ENCODE results near the gene POU2AF1. TPM values are rescaled to one million over a fixed set of nuclear protein-coding genes. Genes with fewer than 3 reads are reported as not detected.

POU2AF1 gene
- total RNA-seq, 1 experiment from 2014 or later = 0.22 TPM

DNA sequence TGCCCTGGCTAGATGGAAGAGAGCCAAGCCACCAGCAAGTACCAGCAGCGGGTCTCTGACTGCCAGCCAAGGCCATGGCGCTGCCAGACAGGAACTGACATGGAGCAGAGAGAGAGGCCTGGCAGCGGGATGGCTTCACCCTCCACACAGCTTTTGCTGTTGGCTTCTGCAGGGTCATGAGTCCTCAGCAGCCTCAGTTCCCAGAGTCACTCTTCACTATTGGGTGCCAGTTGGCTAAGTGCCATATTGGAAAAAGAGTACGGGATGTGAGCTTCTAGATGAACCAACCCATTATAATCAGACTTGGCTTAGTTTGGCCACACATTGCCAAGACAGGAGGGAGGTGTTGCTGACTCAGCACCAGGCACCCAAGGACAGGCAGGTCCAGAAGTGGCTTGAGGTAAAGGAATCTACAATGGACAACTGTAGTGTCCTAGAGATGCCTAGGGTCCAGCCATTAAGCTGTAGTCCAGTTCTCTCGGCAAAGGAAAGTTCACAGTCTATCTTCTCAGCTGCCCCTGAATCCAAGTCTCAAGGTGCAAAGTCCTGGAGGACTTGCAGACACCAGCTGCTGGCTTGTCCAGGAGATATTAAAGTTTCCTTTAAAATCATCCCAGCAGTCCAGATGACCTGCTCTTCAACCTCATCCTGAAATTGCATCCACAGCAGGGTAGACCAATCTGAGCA is 40.7 kb upstream of the POU2AF1 start:
- Mint-ChIP-seq H3K9me3 (0 out of 2 replicates have a peak, but pooled peaks cover 3% of the 10 kb centered on the region), H3K27ac (no peak overlapping the region)
- CTCF ChIA-PET = no interaction called here

DNA sequence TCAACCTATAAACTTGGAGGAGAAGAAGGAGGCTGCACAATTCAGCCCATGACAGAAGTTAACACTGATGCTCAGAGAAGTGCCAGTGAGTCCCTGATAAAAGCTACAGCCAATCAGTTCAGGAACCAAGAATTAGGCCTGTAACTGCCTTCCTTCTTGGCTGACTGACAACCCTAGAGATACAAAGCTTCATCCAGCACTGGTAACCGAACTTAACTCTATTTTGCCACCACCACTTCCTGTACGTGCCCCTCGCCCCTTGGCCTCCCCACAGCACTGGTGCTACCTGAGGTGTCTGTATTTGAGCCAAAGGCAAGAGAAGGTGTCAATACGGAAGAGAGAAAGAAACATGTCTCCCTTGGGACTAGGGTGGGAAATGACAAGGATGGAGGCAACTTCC is 40.1 kb upstream of the POU2AF1 start:
- ATAC-seq (no peak), DNase-seq (ENCODE audit: low spot score) (no peak)
- ChIA-PET CTCF (interaction anchor here (2.6 kb wide), 1 partner anchor 10 kb away, joined by 15 read pairs; no protein-coding TSS in a partner anchor), POLR2A (no interaction called here)
- no peaks in the 10 kb centered on the region for H3K27me3 Mint-ChIP-seq (ENCODE audit: low read depth)
- H3K9me3 Mint-ChIP-seq = 0 out of 2 replicates have a peak, but pooled peaks cover 3% of the 10 kb centered on the region
- no peaks in the 10 kb centered on the region for H3K36me3 Mint-ChIP-seq
- H3K4me1 Mint-ChIP-seq = peaks cover 9% of the 10 kb centered on the region
- H3K4me3 Mint-ChIP-seq = no peak overlapping the region
- TF ChIP-seq EMX1 (CRISPR knock-in tag; IDR thresholded peaks at IDR 0.05) (no peak), ETV6 (CRISPR knock-in tag; IDR thresholded peaks at IDR 0.05) (no peak), GABPB1 (CRISPR knock-in tag; IDR thresholded peaks at IDR 0.05) (no peak), FOXK1 (CRISPR knock-in tag; IDR thresholded peaks at IDR 0.05) (no peak), ESRRA (CRISPR knock-in tag; IDR thresholded peaks at IDR 0.05; ENCODE audit: borderline replicate concordance) (no peak), MYBL2 (CRISPR knock-in tag; IDR thresholded peaks at IDR 0.05) (no peak)
- TF ChIP-seq, protein P1, sequence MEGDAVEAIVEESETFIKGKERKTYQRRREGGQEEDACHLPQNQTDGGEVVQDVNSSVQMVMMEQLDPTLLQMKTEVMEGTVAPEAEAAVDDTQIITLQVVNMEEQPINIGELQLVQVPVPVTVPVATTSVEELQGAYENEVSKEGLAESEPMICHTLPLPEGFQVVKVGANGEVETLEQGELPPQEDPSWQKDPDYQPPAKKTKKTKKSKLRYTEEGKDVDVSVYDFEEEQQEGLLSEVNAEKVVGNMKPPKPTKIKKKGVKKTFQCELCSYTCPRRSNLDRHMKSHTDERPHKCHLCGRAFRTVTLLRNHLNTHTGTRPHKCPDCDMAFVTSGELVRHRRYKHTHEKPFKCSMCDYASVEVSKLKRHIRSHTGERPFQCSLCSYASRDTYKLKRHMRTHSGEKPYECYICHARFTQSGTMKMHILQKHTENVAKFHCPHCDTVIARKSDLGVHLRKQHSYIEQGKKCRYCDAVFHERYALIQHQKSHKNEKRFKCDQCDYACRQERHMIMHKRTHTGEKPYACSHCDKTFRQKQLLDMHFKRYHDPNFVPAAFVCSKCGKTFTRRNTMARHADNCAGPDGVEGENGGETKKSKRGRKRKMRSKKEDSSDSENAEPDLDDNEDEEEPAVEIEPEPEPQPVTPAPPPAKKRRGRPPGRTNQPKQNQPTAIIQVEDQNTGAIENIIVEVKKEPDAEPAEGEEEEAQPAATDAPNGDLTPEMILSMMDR (IDR thresholded peaks at IDR 0.05) = no peak
- TF ChIP-seq, protein P2, sequence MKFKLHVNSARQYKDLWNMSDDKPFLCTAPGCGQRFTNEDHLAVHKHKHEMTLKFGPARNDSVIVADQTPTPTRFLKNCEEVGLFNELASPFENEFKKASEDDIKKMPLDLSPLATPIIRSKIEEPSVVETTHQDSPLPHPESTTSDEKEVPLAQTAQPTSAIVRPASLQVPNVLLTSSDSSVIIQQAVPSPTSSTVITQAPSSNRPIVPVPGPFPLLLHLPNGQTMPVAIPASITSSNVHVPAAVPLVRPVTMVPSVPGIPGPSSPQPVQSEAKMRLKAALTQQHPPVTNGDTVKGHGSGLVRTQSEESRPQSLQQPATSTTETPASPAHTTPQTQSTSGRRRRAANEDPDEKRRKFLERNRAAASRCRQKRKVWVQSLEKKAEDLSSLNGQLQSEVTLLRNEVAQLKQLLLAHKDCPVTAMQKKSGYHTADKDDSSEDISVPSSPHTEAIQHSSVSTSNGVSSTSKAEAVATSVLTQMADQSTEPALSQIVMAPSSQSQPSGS (CRISPR knock-in tag; IDR thresholded peaks at IDR 0.05; ENCODE audit: borderline replicate concordance, low read depth) = no peak
- TF ChIP-seq, protein P3, sequence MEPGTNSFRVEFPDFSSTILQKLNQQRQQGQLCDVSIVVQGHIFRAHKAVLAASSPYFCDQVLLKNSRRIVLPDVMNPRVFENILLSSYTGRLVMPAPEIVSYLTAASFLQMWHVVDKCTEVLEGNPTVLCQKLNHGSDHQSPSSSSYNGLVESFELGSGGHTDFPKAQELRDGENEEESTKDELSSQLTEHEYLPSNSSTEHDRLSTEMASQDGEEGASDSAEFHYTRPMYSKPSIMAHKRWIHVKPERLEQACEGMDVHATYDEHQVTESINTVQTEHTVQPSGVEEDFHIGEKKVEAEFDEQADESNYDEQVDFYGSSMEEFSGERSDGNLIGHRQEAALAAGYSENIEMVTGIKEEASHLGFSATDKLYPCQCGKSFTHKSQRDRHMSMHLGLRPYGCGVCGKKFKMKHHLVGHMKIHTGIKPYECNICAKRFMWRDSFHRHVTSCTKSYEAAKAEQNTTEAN (CRISPR knock-in tag; IDR thresholded peaks at IDR 0.05) = no peak
- TF ChIP-seq, protein P4, sequence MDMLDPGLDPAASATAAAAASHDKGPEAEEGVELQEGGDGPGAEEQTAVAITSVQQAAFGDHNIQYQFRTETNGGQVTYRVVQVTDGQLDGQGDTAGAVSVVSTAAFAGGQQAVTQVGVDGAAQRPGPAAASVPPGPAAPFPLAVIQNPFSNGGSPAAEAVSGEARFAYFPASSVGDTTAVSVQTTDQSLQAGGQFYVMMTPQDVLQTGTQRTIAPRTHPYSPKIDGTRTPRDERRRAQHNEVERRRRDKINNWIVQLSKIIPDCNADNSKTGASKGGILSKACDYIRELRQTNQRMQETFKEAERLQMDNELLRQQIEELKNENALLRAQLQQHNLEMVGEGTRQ (CRISPR knock-in tag; IDR thresholded peaks at IDR 0.05) = no peak
- no peak overlapping the region for H3K27ac Mint-ChIP-seq

More for the DNA sequence above, 40.7 kb upstream of the POU2AF1 start:
- Mint-ChIP-seq H3K4me3 (no peak overlapping the region), H3K27me3 (ENCODE audit: low read depth) (no peaks in the 10 kb centered on the region), H3K36me3 (no peaks in the 10 kb centered on the region), H3K4me1 (peaks cover 4% of the 10 kb centered on the region)
- TF ChIP-seq, protein P1 (IDR thresholded peaks at IDR 0.05) = no peak
- TF ChIP-seq NR3C1 (CRISPR knock-in tag; conservative IDR thresholded peaks at IDR 0.05; ENCODE audit: low read depth) (no peak), ZNF263 (CRISPR knock-in tag; IDR thresholded peaks at IDR 0.05; ENCODE audit: low read depth) (no peak), JUN (CRISPR knock-in tag; IDR thresholded peaks at IDR 0.05) (no peak), ZNF396 (CRISPR knock-in tag; IDR thresholded peaks at IDR 0.05; ENCODE audit: borderline replicate concordance) (no peak), IRF2 (CRISPR knock-in tag; IDR thresholded peaks at IDR 0.05; ENCODE audit: borderline replicate concordance, low read depth) (no peak), SMAD3 (CRISPR knock-in tag; IDR thresholded peaks at IDR 0.05; ENCODE audit: borderline replicate concordance) (no peak), ZNF671 (CRISPR knock-in tag; IDR thresholded peaks at IDR 0.05) (no peak)
- TF ChIP-seq, protein P5, sequence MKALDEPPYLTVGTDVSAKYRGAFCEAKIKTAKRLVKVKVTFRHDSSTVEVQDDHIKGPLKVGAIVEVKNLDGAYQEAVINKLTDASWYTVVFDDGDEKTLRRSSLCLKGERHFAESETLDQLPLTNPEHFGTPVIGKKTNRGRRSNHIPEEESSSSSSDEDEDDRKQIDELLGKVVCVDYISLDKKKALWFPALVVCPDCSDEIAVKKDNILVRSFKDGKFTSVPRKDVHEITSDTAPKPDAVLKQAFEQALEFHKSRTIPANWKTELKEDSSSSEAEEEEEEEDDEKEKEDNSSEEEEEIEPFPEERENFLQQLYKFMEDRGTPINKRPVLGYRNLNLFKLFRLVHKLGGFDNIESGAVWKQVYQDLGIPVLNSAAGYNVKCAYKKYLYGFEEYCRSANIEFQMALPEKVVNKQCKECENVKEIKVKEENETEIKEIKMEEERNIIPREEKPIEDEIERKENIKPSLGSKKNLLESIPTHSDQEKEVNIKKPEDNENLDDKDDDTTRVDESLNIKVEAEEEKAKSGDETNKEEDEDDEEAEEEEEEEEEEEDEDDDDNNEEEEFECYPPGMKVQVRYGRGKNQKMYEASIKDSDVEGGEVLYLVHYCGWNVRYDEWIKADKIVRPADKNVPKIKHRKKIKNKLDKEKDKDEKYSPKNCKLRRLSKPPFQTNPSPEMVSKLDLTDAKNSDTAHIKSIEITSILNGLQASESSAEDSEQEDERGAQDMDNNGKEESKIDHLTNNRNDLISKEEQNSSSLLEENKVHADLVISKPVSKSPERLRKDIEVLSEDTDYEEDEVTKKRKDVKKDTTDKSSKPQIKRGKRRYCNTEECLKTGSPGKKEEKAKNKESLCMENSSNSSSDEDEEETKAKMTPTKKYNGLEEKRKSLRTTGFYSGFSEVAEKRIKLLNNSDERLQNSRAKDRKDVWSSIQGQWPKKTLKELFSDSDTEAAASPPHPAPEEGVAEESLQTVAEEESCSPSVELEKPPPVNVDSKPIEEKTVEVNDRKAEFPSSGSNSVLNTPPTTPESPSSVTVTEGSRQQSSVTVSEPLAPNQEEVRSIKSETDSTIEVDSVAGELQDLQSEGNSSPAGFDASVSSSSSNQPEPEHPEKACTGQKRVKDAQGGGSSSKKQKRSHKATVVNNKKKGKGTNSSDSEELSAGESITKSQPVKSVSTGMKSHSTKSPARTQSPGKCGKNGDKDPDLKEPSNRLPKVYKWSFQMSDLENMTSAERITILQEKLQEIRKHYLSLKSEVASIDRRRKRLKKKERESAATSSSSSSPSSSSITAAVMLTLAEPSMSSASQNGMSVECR (CRISPR knock-in tag; IDR thresholded peaks at IDR 0.05; ENCODE audit: borderline replicate concordance) = no peak
- TF ChIP-seq, protein P6, sequence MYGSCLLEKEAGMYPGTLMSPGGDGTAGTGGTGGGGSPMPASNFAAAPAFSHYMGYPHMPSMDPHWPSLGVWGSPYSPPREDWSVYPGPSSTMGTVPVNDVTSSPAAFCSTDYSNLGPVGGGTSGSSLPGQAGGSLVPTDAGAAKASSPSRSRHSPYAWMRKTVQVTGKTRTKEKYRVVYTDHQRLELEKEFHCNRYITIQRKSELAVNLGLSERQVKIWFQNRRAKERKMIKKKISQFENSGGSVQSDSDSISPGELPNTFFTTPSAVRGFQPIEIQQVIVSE (CRISPR knock-in tag; IDR thresholded peaks at IDR 0.05; ENCODE audit: borderline replicate concordance) = no peak
- TF ChIP-seq, protein P7, sequence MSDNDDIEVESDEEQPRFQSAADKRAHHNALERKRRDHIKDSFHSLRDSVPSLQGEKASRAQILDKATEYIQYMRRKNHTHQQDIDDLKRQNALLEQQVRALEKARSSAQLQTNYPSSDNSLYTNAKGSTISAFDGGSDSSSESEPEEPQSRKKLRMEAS (CRISPR knock-in tag; IDR thresholded peaks at IDR 0.05) = no peak
- POLR2A ChIA-PET = no interaction called here
- DNase-seq (ENCODE audit: low spot score) (no peak), ATAC-seq (no peak)
